ENCODE measurements around the gene ADGRD1.

ADGRD1 gene

DNA sequence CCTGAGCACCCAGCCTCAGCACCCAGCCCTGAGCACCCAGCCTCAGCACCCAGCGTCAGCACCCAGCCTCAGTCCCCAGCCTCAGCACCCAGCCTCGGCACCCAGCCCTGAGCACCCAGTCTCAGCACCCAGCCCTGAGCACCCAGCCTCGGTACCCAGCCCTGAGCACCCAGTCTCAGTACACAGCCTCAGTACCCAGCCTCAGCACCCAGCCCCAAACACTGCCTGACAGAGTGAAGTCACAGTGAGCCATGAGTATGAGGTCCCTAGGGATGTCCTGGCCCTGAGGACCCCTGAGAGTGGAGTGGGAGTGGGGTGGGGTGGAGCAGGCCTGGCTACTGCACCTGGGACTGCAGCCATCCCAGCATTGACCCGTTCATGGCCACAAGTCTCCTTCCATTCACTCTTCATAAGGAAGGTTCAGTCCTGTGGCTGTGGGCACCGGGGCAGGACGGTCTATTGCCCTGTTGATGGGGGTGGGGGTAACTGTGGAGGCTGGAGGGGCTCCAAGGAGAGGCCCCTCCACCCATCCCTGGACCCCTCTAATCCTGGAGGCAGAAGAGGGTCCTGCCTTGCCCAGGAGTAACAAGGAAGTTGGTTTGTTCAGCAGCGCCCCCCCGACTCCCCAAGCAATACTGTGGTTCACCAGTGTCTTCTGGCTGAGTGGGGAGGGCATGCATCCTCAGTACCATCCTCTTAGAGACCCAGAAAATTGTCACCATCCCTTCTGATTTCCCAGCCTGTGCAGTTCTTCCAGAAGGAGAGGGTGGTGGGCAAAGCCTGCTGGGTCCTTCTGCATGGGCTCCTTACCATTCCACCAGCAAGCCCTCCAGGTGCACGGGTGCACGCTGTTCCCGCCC lies 140.5 kb downstream of the ADGRD1 start:
- peak; percentile 42 for DNase-seq

DNA sequence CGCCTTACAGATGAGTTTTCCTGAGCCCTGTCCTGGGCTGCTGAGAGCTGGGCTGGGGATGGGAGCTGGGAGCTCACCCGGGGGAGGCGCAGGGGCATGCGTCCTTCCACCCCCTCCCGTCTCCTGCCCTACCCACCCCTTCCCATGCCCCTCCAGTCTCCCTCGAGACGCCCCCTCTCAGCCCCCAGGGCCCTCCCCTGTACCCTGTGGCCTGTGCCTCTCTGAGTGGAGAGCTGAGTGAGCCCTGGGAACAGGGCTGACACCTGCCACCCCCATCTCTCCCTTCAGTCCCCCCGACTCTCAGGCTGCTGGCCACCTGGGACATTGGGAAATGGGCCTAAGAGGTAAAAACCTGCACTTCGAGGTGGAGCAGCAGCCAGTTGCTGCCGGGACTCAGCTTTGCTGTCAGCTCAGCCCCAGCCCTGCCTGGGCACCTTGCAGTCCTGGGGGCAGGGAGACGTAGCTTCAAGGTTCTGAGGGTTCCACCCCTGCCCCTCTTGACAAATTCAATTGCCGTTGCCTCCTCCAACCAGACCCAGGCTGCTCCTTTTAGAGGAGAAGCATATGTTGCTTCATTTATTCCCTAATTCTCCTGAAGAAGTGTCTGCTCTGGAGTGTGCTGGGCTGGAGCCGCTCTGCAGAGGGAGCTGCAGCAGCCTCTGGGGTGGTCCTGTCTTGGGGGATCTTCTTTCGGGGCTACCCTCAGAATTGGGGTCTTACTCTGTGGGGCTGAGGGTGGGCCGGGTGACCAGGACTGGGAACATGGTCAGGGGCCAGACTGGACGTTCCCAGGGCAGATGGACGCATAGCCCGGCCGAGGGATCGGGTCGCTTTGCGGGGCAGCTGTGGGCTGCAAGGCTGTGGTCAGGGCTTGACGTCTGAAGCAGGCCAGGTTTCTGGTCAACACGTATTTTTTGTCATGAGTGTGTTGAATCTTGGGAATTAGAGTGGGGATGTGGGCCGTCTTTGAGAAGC lies 141.4 kb downstream of the ADGRD1 start:
- DNase-seq: peak; percentile 46

- DNase-seq: peak; percentile 32
Measured at GRCh38 chr12:131095826-131096680, 142.3 kb downstream of the ADGRD1 start.

DNA sequence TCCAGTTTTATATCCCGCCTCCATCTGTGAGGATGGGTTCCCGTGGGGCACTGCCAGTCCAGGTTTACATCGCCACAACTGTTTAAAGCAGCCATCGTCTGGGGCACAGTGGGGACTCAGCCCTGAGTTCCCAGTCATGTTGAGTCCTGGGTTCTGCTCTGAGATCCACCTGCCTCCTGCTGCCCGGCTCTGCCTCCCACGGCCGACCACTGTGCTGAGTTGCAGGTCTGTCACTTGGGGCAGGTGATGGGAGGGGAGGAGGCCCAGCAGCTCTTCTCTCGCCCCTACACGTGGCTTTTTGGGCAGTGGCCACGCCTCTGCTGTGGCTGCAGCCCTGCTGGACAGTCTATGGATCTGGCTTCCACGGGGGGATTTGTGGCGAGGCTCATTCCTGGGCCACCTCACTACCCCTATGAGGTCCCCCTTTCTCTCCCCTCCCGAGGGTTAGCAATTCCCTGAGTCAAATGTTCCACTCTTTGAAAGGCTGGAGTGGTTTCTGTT lies 143.0 kb downstream of the ADGRD1 start:
- DNase-seq: peak; percentile 46

- DNase-seq: peak; percentile 48
Measured at GRCh38 chr12:131097202-131098177, 143.8 kb downstream of the ADGRD1 start.

GRCh38 chr12:131098178-131098981 lies 144.7 kb downstream of the ADGRD1 start:
- DNase-seq: peak; percentile 43

DNA sequence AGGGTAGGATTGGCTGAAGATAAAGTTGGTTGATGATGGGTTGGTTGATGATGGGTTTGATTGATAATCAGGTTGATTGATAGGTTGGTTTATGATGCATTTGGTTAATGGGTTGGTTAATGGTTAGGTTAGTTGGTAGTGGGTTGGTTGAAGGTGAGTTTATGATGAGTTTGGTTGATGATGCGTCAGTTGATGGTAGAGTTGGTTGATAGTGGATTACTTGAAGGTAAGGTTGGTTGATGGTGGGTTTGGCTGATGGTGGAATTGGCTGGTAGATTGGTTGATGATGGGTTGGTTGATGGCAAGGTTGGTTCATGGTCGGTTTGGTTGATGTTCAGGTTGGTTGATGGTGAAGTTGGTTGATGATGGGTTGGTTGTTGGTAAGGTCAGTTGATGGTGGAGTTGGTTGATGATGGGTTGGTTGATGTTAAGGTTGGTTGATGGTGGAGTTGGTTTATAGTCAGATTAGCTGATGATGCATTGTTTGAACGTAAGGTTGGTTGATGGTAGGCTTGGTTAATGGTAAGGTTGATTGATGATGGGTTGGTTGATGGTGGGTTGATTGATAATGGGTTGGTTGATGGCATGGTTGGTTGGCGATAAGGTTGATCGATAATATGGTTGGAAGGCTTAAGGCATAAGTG lies 146.4 kb downstream of the ADGRD1 start:
- peak; percentile 12 for DNase-seq

GRCh38 chr12:131101006-131101405 lies 147.3 kb downstream of the ADGRD1 start:
- peak; percentile 22 for DNase-seq

DNA sequence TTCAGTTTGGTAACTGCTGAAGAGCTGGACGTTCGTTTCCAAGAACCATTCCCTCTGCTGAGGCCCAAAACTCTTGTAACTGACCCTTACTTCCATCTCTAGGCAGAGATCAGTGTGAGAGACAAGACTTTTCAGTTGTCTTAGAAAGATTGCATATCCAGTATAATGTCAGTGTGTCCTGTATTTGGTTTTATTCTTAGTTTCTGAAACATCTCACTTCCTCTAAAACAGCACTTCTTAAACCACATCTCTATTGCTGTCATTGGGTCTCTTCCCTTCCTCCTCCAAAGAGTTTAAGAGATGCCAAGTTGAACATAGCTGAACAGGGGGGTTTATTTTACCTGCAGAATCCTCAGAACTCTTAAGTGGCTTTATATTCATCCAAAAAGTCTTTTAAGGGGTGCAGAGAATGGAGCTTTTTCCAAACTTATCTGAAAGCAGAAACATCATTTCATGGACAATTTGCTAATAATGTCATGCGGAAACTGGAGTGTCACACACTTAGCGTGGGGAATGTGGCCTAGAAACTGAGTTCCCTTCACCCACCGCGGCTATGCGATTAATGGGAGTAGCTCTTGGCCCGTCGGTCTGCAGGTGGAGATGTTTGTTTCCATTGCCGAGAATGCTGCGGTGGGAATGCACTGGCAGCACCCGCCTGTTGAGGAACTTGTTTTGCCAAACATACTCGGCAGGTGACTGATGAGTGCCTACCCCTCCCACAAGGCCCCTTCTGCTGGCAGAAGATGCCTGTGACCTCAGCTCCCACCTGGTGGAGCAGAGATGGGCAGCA lies 148.2 kb downstream of the ADGRD1 start:
- DNase-seq: peak; percentile 45

- peak; percentile 47 for DNase-seq
Measured at GRCh38 chr12:131102493-131102931, 148.8 kb downstream of the ADGRD1 start.

DNA sequence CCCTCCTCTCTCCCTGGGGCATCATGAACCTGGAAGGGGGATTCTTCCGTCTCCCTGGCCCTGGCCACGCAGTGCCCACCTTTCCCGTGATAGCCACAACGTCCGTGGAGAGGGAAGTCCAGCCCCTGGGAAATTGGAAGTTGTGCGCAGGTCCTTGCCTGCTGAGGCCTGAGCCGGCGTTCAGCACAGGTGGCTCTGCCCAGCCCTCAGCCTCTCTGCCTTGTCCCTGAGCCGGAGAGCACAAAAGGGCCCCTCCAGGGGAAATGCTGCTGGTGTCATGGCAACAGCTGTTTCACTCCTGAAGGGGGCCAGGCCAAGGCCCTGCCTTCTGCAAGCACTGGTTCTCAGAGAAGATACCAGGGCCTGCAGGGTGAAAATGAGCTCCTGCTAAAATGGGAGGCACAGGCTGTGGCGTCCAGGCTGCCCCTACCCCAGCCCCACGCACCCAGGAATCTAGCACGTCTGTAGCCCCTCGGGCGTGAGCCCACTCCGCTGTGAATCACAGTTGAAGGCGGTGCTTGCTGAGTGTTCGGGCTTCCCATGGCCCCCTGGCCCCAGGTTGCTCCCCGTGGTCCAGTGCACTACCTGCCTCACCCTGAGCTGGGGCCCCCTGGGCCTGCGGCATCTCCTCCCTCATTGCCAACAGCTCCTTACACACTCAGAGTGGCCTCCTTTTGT lies 149.4 kb downstream of the ADGRD1 start:
- no peak for DNase-seq

DNA sequence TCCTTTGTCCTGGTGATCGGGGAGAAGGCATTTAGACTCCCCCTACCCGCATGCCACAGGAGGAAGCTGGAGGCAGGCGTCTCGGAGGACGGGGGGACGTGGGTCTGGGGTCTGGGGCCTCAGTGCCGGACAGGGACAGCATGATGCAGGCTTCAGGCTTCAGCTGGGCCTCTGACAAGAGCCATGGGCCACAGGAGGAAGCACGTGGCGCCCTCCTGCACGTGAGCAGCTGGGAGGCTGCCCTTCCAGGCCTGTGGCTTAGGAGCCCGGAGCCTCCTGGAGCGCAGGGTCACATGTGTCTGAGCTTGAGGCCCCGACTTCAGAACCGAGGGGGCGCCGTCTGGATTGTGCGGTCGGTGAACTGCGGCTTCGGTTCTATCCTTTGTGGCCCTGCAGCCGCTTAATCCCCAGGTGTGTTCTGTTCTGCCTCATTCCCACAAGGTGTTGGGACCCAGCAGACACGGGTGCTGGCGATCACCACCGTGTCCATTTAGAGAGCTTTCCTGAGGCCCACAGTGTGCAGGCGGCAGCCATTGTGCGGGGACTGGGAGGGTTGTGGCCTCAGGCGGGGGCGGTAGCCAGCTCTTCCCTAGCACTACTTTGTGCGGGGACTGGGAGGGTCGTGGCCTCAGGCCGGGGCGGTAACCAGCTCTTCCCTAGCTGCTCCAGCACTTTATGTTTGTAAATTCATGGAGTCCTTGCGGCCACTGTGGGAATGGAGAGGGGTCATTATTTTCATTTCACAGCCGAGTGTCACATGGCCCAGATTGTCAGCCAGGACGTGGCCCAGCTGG lies 150.2 kb downstream of the ADGRD1 start:
- peak; percentile 58 for DNase-seq

GRCh38 chr12:131104463-131105350 lies 151.0 kb downstream of the ADGRD1 start:
- DNase-seq: peak; percentile 92

- DNase-seq: peak; percentile 43
Measured at GRCh38 chr12:131105351-131105735, 151.6 kb downstream of the ADGRD1 start.

DNA sequence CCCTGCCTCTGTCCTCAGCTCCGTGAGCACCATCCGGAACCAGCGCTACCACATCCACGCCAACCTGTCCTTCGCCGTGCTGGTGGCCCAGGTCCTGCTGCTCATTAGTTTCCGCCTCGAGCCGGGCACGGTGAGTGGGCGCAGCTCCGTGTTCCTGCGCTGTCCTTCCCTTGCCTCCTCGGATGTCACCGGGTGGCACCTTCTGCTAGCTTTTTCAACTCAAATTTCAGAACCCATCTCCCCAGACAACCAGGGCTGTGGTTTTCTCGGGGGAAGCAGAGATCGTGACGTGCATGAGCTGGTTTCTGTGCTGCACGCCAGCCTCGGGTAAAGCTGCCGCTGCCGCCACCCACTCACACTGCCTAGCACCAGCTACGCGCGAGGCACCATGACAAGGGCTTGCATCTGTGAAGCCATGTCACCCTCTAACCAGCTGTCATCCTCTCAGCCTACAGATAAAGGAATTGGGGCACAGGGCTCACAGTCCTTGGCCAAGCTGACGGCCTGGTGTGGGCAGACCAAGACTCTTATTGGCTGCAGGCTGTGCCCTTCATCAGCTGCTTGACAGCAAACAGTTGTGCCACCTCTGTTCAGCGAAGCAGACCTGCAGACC lies 152.1 kb downstream of the ADGRD1 start:
- peak; percentile 52 for DNase-seq

Measured in islet precursor cell (in vitro differentiated cells).